SK-N-SH treated with all-trans-retinoic acid at 6 μM for 48 hours (cell line): Measurements from ENCODE around the gene LMAN1L.

ENCODE experiments used
- ATAC-seq: fragments of 200-7000 bp; cut with Tn5 transposase; 3 replicates; pipeline ENCODE4 v1.9.1; 2020; ENCODE audit warnings: mild to moderate bottlenecking, moderate library complexity
- ARNTL ChIP-seq: fragments of 450-650 bp; formaldehyde crosslinking; IDR thresholded peaks from 2 replicates; pipeline ENCODE4 v1.5.0; 2020; ENCODE audit warnings: low read depth, mild to moderate bottlenecking, moderate library complexity, borderline replicate concordance
- BACH2 ChIP-seq: fragments of 250-450 bp; sonication (Bioruptor Pico); IDR thresholded peaks from 2 replicates; pipeline ENCODE4 v1.9.0; 2021; ENCODE audit warnings: mild to moderate bottlenecking, borderline replicate concordance
- CREB5 ChIP-seq: fragments of 250-450 bp; sonication (Bioruptor Pico); IDR thresholded peaks from 2 replicates; pipeline ENCODE4 v1.5.1; 2020; ENCODE audit warnings: low read depth, mild to moderate bottlenecking, moderate library complexity
- CSDC2 ChIP-seq: fragments of 250-450 bp; sonication (Bioruptor Pico); IDR thresholded peaks from 2 replicates; pipeline ENCODE4 v1.5.0; 2020; ENCODE audit warnings: mild to moderate bottlenecking, moderate library complexity
- CSRNP3 ChIP-seq: fragments of 250-450 bp; sonication (Bioruptor Pico); IDR thresholded peaks from 2 replicates; pipeline ENCODE4 v1.5.1; 2021; ENCODE audit warnings: mild to moderate bottlenecking, moderate library complexity
- ESRRG ChIP-seq: fragments of 250-450 bp; sonication (Bioruptor Pico); IDR thresholded peaks from 2 replicates; pipeline ENCODE4 v1.6.1; 2021; ENCODE audit warnings: mild to moderate bottlenecking
- GLIS3 ChIP-seq: fragments of 250-450 bp; sonication (Bioruptor Pico); IDR thresholded peaks from 2 replicates; pipeline ENCODE4 v1.5.0; 2020; ENCODE audit warnings: mild to moderate bottlenecking, moderate library complexity
- ISL1 ChIP-seq: fragments of 250-450 bp; sonication (Bioruptor Pico); IDR thresholded peaks from 2 replicates; pipeline ENCODE4 v2.1.2; 2022; ENCODE audit warnings: mild to moderate bottlenecking, moderate library complexity
- OSR1 ChIP-seq: fragments of 250-450 bp; sonication (Bioruptor Pico); IDR thresholded peaks from 2 replicates; pipeline ENCODE4 v1.8.0; 2022; ENCODE audit warnings: moderate library complexity, mild to moderate bottlenecking, inconsistent platforms
- PATZ1 ChIP-seq: fragments of 250-450 bp; sonication (Bioruptor Pico); IDR thresholded peaks from 2 replicates; pipeline ENCODE4 v1.8.0; 2020; ENCODE audit warnings: mild to moderate bottlenecking, moderate library complexity, borderline replicate concordance
- POU6F1 ChIP-seq: fragments of 250-450 bp; sonication (Bioruptor Pico); IDR thresholded peaks from 2 replicates; pipeline ENCODE4 v1.8.0; 2021; ENCODE audit warnings: low read depth, mild to moderate bottlenecking, moderate library complexity, borderline replicate concordance
- PPARA ChIP-seq: fragments of 250-450 bp; sonication (Bioruptor Pico); IDR thresholded peaks from 2 replicates; pipeline ENCODE4 v1.5.0; 2020; ENCODE audit warnings: mild to moderate bottlenecking, borderline replicate concordance
- RARB ChIP-seq: fragments of 250-450 bp; sonication (Bioruptor Pico); IDR thresholded peaks from 2 replicates; pipeline ENCODE4 v1.8.0; 2021; ENCODE audit warnings: mild to moderate bottlenecking, moderate library complexity
- TCF4 ChIP-seq: fragments of 250-450 bp; sonication (Bioruptor Pico); IDR thresholded peaks from 2 replicates; pipeline ENCODE4 v1.8.0; 2021; ENCODE audit warnings: mild to moderate bottlenecking, moderate library complexity, borderline replicate concordance
- TOX ChIP-seq: fragments of 250-450 bp; sonication (Bioruptor Pico); IDR thresholded peaks from 2 replicates; pipeline ENCODE4 v1.8.0; 2021; ENCODE audit warnings: mild to moderate bottlenecking, moderate library complexity, borderline replicate concordance
- ZC3H10 ChIP-seq: fragments of 250-450 bp; sonication (Bioruptor Pico); IDR thresholded peaks from 2 replicates; pipeline ENCODE4 v1.5.1; 2021; ENCODE audit warnings: mild to moderate bottlenecking, moderate library complexity
- ZFP3 ChIP-seq: fragments of 250-450 bp; sonication (Bioruptor Pico); IDR thresholded peaks from 2 replicates; pipeline ENCODE4 v1.5.0; 2020; ENCODE audit warnings: mild to moderate bottlenecking, moderate library complexity
- ZFP30 ChIP-seq: fragments of 450-650 bp; formaldehyde crosslinking; IDR thresholded peaks from 2 replicates; pipeline ENCODE4 v1.5.0; 2022; ENCODE audit warnings: mild to moderate bottlenecking, moderate library complexity
- ZNF565 ChIP-seq: fragments of 450-650 bp; formaldehyde crosslinking; conservative IDR thresholded peaks from 2 replicates; pipeline ENCODE4 v1.5.0; 2020; ENCODE audit warnings: low read depth, mild to moderate bottlenecking, moderate library complexity
- ZNF8 ChIP-seq: fragments of 450-650 bp; formaldehyde crosslinking; IDR thresholded peaks from 2 replicates; pipeline ENCODE4 v1.5.0; 2020; ENCODE audit warnings: mild to moderate bottlenecking, moderate library complexity

The LMAN1L gene

GRCh38 chr15:74768099-74768770, 44.4 kb upstream of the LMAN1L start (continued):
- TF ChIP-seq ZC3H10 (CRISPR knock-in tag) = no peak
- no peak for TF ChIP-seq POU6F1 (CRISPR knock-in tag)
- no peak for TF ChIP-seq RARB (CRISPR knock-in tag)

- peak; percentile 66 for ATAC-seq
- TF ChIP-seq OSR1 (CRISPR knock-in tag) = no peak
- no peak for TF ChIP-seq CSDC2 (CRISPR knock-in tag)
- TF ChIP-seq BACH2 (CRISPR knock-in tag) = no peak
- no peak for TF ChIP-seq POU6F1 (CRISPR knock-in tag)
- TF ChIP-seq GLIS3 (CRISPR knock-in tag) = no peak
These were observed 43.8 kb upstream of the LMAN1L start for GRCh38 chr15:74768771-74769342.

GRCh38 chr15:74769463-74770025, 43.1 kb upstream of the LMAN1L start:
- TF ChIP-seq ARNTL (CRISPR knock-in tag) (no peak), TOX (CRISPR knock-in tag) (no peak), ESRRG (CRISPR knock-in tag) (no peak), CSRNP3 (CRISPR knock-in tag) (no peak), GLIS3 (CRISPR knock-in tag) (no peak), ISL1 (CRISPR knock-in tag) (no peak), BACH2 (CRISPR knock-in tag) (no peak), PPARA (no peak), ZFP30 (CRISPR knock-in tag) (no peak), CREB5 (CRISPR knock-in tag) (no peak), TCF4 (no peak), ZNF8 (CRISPR knock-in tag) (no peak), CSDC2 (CRISPR knock-in tag) (no peak), ZC3H10 (CRISPR knock-in tag) (no peak)
- ATAC-seq = no peak

- TF ChIP-seq ZNF565 (CRISPR knock-in tag) = no peak
- no peak for TF ChIP-seq BACH2 (CRISPR knock-in tag)
- TF ChIP-seq ESRRG (CRISPR knock-in tag) = no peak
- TF ChIP-seq TCF4 = no peak
- no peak for TF ChIP-seq RARB (CRISPR knock-in tag)
- TF ChIP-seq, all 23 proteins: peak for 0
- no peak for ATAC-seq
These were observed 42.3 kb upstream of the LMAN1L start for GRCh38 chr15:74770211-74770903.

- TF ChIP-seq OSR1 (CRISPR knock-in tag) (no peak), TOX (CRISPR knock-in tag) (no peak), RARB (CRISPR knock-in tag) (no peak), CREB5 (CRISPR knock-in tag) (no peak), CSRNP3 (CRISPR knock-in tag) (no peak), ZNF8 (CRISPR knock-in tag) (no peak), ZFP3 (CRISPR knock-in tag) (no peak), PATZ1 (no peak), ESRRG (CRISPR knock-in tag) (no peak)
- ATAC-seq = no peak
These were observed 39.3 kb upstream of the LMAN1L start for GRCh38 chr15:74773329-74773728.
